Central memory CD4-positive, alpha-beta T cell (primary cell): ENCODE results near the gene SELENOO.
A peak's percentile ranks its signal among the peaks of the same experiment; 100 is the strongest.
"Not testable (repeated sequence)": the region's sequence is repeated elsewhere in the genome, so short reads cannot be mapped to it uniquely, and the experiment has no call there.

Experiments used
- DNase-seq: peaks from one replicate; pipeline ENCODE4 v3.0.0; 2022

SELENOO gene

DNA sequence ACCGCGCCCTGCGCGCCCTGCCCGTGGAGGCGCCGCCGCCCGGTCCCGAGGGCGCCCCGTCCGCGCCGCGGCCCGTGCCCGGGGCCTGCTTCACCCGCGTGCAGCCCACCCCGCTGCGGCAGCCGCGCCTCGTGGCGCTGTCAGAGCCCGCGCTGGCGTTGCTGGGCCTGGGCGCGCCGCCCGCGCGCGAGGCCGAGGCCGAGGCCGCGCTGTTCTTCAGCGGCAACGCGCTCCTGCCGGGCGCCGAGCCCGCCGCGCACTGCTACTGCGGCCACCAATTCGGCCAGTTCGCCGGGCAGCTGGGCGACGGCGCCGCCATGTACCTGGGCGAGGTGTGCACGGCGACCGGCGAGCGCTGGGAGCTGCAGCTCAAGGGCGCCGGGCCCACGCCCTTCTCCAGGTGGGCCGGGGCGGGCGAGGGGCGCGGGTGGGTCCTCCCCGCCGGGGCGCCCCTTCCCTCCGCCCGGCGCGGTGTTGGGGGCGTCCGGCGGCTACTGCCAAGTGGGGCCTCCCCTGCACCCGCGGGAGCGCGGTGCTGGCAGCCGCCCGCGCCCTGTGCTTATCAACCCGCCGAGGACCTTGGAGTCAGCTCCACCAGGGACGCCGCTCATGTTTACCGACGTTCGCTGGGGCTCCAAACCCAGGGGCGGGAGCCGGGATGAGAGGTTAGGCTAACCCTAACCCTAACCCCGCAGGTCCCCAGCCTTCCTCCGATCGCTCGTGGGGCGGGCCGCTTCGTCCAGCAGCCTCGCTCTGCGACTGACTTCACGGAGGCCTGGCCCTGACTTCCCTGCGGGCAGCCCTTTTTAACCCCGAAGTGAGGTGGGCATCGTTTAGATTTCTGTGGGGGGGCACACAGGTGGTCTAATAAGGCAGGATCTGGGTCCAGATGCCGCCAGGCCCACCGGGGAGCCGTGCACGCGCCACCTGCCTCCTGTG is 649 bp downstream of the SELENOO start:
- no peak for DNase-seq

DNA sequence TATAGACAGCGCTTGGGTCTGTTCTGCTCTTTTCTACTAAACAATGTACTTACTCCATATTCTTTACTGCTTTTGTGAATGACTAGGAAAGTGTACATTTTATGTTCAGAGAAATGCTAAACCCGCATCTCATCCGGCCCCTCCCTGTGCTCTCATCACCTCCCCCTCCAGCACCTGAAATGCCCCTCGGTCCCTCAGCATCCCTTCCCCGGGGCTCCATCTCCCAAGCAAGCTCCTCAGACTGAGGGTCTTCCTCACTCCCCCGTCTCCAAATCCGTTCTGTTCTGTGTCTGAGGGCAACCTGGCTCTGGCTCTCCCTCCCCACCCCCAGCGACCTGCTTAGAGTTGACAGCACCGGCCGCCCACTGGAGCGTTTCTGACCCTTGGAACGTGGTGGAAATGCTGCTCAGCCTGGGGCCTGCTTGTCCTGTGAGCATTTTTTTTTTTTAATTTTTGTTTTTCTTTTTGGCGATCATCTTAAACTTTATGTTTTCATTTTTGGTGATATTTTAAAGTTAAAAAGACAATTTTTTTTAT is 1.4 kb downstream of the SELENOO start:
- DNase-seq = no peak

DNA sequence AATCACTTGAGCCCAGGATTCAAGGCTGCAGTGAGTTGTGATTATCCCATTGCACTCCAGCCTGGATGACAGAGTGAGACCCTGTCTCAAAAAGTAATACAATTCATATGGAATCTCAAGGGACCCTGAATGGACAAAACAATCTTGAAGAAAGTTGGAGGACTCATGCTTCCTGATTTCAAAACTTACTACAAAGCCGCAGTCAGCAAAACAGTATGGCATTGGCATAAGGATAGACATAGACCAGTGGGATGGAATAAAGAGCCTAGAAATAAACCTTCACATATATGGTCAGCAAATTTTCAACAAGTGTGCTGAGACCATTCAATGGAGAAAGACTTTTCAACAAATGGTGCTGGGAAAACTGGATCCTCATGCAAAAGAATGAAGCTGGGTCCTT is 2.5 kb downstream of the SELENOO start:
- no peak for DNase-seq

DNA sequence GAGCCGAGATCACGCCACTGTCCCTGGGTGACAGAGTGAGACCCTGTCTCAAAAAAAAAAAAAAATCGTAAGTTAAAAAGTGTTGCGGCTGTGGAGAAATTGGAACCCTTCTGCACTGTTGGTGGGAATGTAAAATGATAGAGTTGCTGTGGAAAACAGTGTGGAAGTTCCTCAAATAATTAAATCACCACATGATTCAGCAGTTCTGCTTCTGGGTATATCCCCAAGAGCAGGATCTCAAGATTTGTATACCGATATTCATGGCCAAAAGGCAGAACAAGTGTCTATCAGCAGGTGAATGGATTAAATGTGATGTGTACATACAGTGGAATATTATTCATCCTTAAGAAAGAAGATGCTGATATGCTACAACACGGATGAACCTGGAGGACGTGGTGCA is 3.8 kb downstream of the SELENOO start:
- no peak for DNase-seq

DNA sequence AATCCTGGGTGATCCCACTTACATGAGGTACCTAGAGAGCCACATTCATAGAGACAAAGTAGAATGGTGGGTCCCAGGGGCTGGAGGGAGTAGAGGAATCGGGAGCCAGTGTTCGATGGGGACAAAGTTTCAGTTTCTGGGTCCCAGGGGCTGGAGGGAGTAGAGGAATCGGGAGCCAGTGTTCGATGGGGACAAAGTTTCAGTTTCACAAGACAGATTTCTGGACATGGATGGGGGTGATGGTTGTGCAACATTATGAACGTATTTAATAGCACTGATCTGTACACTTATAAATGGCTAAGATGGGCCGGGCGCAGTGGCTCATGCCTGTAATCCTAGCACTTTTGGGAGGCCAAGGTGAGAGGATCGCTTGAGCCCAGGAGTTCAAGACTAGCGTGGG is 4.2 kb downstream of the SELENOO start:
- DNase-seq = not testable (repeated sequence)

DNA sequence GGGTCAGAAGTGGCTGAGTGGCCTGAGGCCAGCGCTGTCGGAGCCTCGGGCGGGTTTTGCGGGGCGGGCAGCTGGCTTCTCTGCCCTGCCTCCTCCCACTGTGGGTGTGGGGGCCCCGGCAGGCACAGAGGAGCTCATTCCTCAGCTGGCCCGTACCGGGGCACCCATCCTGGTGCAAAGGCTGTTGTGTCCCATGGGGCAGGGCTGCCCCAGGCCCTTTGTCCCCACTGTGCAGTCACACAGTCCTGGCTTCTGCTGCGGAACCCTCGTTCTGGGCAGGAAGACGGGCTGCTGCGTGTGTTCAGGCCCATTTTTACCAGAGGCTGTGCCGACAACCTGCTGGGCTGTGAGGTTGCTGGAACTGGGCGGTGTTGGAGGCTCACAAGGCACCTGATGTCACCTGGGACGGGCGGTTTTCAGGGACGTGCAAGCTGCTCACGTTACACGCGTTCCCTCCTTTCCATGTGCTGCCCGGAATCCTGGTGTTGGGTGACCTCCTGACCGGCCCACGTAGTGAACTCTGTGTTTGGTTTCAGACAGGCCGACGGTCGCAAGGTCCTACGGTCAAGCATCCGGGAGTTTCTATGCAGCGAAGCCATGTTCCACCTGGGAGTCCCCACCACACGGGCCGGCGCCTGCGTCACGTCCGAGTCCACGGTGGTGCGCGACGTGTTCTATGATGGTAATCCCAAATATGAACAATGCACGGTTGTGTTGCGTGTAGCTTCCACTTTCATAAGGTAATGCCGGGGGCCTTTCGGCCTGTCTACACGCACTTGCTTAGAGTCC is 5.2 kb downstream of the SELENOO start:
- no peak for DNase-seq

DNA sequence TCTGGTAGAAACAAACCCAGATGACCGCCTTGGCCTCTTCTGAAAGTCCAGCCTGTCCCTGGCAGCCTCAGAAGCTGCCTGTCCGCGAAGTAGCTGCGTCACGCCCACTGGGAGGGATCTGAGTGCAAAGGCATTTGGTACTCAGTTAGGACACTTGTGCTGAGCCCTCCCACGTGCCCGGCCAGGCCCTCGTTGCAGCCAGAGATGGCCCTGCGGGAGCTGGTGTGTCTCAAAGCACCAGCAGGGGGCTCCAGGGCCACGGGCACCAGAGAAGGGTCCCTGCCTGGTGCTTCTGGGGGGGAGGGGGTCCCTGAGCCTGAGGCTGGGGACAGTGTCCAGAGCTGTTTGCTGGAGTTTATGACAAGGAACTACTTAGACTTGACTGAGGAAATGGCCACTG is 5.8 kb downstream of the SELENOO start:
- DNase-seq = no peak

DNA sequence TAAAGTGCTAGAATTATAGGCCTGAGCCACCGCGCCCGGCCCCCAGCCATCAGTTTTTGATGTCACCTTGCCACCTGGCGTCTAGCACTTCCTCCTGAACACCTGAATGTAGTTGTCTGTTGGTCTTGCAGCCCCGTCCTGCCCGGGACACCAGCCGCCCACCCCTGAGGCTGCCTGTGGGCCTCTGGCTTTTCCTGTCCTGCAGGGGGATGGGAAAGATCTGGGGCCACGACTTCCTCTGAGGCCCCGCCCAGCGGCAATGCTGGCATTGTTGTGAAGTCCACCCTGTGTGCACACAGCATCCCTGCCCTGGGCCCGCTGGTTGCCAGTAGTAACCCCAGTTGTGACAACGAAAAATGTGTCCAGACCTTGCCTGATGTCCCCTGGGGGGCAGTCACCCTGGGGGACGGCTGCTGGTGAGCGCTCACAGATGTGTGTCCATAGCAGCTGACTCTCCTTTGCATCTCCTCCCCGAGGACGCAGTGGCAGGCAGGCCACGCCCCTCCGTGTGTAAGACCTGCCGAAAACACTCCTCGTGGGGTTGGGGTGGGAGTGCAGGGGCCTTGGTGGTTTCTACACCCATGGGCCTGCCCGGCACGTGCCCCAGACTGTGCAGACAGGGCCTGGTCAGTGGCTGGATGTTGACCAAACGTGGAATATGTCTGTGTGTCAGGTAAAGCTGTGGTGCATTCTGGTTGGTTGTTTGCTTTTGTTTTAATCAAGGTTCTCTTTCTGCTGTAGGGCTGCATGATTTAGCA is 6.8 kb downstream of the SELENOO start:
- DNase-seq = no peak

DNA sequence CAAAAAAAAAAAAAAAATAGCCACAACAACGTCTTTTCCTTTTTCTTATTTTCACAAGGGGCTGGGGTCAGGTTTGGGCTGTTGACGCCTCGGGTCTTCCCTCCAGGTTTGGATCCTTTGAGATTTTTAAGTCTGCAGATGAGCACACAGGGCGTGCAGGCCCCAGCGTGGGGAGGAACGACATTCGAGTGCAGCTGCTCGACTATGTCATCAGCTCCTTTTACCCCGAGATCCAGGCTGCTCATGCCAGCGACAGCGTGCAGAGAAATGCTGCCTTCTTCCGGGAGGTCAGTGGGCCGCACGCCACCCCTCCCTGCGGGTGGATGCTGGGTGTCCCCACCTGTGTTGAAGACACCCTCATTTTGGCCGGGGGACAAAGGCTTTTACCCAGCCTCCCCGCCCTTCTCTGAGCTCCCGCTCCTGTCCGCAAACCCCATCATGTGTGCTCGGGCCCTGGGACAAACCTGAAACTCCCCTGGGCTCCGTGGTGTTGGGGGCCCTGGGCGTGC is 7.7 kb downstream of the SELENOO start:
- DNase-seq = no peak

DNA sequence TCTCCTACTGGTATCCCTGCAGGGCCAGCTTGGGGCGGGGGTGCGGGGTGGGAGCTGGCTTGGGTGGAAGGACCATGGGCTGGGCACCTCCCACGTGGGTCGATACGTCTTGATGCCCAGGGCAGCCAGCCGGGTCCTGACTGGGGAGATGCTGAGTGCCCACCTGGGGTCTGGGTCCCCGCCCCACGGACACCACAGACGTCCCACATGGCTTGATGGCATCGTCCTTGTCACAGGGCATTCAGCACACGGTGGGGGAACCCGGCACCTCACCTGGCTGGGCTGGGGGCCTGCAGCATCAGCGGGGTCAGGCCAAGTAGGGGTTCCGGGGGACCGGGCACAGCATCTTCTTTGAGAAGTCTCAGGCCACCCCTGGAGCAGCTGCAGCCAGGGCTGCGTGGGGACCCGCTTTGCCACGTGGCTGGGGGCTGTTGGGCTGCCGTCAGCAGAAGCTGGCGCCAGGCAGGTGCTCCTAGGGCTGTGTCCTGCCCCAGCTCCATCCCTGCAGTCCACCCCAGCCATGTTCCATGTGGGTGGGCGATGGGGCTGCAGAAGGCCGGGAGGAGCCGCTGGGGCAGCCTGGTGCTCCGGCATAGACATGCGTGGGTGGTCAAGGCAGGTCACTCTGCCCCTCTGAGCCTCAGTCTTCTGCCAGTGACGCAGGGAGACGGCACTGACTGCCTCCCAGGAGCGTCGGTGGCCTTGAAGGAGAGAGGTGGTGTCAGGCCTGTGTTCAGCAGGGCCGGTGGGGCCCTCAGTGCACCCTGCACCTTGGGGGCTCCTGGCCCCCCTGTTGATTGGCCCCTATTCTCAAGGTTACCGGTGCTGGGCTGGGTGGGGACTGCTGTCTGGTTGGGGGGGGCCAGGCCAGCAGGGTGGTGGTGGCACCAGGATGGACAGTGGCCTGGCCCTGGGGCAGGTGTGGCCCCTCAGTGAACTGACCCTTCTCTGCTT is 8.4 kb downstream of the SELENOO start:
- DNase-seq = no peak

DNA sequence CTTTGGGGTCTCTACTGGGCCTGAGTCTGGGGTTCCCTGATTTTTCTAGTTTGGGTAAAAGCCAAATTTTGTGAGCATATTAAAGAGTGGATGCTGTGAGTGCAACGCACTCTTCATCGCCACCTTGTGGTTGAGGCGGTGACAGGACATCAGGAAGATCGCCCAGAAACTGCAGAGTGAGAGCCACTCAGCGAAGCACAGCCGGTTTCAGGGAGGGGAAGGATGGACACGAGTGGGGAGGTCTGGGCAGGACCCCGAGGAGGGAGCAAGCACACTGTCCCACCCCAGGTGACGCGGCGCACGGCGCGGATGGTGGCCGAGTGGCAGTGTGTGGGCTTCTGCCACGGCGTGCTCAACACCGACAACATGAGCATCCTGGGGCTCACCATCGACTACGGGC is 9.1 kb downstream of the SELENOO start:
- DNase-seq = peak; percentile 62

DNA sequence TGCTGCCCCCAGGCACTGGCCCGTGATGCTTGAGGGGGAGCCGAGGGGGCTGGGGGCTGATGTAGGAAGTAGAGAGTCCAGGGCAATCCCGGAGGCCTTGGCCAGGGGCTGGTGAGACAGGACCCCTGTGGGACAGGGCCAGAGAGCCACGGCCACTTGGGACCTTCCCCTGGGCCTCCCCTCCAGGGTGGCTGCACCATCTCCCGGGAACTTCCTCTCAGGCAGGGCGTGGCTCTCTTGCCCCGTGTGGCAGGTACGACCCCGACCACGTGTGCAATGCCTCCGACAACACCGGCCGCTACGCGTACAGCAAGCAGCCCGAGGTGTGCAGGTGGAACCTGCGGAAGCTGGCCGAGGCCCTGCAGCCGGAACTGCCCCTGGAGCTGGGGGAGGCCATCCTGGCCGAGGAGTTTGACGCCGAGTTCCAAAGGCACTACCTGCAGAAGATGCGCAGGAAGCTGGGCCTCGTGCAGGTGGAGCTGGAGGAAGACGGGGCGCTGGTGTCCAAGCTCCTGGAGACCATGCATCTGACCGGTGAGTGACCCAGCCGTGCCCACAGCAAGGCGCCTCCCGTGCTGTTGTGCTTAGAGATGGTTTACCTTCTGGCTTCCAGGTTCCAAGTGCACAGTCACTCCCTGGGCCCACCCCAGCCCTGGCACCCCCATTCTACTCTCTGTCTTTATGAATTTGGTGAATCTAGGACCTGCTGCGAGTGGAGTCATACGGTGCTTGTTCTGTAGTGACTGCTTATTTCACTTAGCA is 9.7 kb downstream of the SELENOO start:
- no peak for DNase-seq

DNA sequence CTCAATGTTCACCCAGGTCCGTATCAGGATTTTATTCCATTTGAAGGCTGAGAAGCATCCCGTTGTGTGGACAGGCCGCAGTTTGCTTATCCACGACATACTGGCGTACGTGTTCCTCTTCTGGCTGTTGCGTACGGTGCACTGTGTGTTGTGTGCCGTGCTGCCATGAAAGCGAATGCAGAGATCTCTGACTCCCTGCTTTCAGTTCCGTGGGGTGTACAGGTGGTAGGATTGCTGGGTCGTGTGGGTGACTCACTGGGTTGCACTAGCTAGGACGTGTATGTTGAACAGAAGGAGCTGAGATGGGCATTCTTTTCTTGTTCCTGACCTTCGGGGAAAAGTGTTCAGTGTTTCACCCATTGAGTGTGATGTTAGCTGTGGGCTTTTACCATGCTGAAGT is 10.3 kb downstream of the SELENOO start:
- DNase-seq = no peak

DNA sequence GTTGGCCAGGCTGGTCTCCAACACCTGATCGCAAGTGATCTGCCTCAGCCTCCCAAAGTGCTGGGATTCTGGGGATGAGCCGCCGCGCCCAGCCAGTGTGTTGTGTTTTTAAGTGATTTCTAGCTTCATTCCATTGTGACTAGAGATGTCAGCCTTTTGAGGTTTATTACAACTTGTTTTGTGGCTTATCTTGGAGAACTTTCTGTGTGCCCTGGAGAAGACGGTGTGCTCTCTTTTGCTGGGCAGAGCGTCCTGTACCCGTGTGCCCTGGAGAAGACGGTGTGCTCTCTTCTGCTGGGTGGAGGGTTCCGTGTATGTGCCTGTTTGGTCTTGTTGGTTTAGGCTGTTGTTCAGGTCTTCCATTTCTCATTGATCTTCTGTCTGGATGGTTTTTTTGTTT is 12.5 kb downstream of the SELENOO start:
- DNase-seq = no peak

DNA sequence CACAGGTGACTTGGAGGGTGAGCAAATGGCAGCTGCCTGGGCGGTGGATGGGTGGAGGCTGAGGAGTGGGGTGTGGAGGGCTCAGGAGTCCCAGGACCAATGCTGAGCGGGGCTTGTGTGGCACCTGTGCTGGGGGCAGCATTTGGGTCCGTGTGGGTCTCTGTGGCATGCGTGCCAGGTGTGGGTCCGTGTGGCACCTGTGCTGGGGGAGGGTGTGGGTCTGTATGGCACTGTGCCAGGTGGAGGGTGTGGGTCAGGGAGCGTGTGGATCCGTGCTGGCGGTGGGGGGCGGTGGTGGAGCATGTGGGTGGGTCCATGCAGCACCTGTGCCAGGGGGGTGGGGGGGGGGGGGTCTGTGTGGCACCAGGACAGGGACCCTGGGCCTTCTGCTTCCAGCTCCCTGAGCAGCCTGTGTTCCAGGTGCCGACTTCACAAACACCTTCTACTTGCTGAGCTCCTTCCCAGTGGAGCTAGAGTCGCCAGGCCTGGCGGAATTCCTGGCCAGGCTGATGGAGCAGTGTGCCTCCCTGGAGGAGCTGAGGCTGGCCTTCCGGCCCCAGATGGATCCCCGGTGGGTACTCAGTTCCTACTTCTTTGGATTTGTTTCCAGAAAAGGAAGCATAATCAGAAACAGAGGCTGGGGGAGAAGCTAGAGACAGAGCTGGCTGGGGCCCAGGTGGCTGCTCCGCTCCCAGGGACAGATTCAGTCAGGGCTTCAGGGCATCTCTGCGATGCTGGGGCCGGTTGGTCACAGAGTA is 14.7 kb downstream of the SELENOO start:
- DNase-seq = no peak

DNA sequence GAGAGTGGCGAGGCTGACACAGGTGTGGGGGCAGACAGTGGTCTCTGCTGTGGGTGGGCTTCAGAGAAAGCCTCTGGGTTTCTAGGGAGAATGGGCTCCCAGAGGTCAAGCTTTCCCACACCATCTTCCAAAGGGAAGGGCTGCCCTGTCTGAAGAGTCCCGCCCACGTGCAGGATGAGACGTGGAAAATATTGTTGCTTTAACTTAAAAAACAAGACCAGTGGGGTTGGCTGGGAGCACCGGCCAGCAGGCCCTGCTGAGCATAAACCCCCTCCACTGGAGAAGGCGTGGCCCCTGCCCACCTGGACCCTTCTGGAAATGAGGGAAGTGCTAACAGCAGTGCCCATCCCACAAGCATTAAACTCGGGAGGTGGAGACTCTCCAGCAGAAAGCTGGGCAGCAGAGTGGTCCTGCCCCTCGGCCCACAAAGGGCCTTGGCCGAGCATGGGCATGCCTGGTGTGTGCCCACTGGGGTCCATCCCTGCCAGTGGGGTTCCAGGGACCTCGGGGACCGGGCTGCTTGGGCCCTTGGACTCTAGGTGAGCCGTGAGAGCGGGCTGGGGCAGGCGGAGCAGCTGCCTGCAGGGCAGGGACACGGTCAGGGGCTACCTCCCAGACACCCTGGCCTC is 15.4 kb downstream of the SELENOO start:
- DNase-seq = no peak

DNA sequence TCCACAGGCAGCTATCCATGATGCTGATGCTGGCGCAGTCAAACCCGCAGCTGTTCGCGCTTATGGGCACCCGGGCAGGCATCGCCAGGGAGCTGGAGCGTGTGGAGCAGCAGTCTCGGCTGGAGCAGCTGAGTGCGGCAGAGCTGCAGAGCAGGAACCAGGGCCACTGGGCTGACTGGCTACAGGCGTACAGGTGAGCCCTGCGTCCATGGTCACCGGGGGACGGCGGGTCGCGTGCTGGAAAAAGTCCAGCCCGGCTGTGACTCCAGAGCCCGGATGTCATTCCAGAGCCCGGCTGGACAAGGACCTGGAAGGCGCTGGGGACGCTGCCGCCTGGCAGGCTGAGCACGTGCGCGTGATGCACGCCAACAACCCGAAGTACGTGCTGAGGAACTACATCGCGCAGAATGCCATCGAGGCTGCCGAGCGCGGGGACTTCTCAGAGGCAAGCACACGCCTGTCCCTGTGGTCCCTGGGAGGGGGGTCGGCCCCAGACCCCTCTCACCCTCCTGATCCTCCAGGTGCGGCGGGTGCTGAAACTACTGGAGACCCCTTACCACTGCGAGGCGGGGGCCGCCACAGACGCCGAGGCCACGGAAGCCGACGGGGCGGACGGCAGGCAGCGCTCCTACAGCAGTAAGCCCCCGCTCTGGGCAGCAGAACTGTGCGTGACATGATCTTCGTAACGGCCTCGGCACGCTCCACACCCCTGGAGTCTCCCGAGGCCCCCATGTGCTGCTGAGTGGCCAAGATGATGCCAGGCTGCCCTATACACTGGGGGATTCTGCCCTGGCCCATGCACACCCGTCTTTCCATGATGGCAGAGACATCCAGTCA is 16.1 kb downstream of the SELENOO start:
- no peak for DNase-seq

DNA sequence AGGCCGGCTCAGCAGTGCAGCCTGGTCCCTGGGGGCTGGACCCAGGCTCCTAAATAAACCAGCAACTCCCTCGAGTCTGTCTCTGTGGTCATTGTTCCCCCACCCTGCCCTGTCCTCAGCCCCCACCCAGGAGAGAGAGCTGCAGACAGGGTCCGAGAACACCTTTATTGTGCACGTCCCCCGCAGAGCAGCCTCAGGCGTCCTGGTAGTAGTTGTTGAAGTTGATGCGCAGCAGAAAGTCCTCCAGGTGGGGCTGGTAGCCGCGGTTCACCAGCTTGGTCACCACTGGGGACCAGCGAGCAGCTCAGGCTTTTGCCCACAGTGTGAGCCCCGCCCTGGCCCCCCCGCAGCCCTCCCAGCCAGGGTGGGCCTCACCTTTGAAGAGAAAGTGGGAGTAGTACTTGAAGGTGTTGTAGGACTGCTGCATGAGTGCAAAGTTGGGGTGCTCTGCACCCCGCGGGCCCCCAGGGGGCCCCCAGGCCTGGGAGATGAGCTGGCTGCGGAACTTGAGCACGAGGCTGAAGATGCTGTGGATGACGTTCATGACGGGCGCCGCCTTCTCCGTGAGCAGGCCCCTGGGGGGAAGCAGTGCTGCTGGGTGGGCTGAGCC is 16.8 kb downstream of the SELENOO start:
- no peak for DNase-seq
